ENCODE measurements around the gene PGF.

The PGF gene

DNA sequence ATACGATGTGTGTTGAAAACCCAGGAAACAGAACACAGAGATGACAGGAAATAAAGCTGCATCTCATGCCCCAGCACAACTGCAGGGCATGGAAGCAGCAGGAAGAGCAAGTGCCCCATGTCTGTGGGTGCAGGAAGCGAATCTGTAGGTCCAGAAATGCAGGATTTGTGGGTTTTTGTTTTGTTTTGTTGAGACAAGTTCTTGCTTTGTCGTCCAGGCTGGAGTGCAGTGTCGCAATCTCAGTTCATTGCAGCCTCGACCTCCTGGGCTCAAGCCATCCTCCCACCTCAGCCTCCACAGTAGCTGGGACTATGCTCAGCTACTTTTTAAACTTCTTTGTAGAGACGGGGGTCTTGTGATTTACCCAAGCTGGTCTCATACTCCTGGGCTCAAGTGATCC is 26.2 kb downstream of the PGF start:
- TF ChIP-seq FOXP2 (optimal IDR thresholded peaks at IDR 0.05; ENCODE audit: control extremely low read depth, extremely low read length, insufficient read depth) (no peak), EZH2 (IDR thresholded peaks at IDR 0.05) (no peak), POLR2AphosphoS5 (IDR thresholded peaks at IDR 0.05; ENCODE audit: borderline replicate concordance, low read depth, low read length) (no peak)
- H3K9ac ChIP-seq (ENCODE audit: insufficient read length) = no peak overlapping the region
- no peak for DNase-seq (ENCODE audit: low read depth, low spot score)
- no peaks in the 10 kb centered on the region for H3K36me3 ChIP-seq (ENCODE audit: insufficient read depth, low read length)
- no peak overlapping the region for H3K4me3 ChIP-seq
- H3K27ac ChIP-seq = no peak overlapping the region
- H3K9me3 ChIP-seq (ENCODE audit: low read depth, low read length) = no peaks in the 10 kb centered on the region

DNA sequence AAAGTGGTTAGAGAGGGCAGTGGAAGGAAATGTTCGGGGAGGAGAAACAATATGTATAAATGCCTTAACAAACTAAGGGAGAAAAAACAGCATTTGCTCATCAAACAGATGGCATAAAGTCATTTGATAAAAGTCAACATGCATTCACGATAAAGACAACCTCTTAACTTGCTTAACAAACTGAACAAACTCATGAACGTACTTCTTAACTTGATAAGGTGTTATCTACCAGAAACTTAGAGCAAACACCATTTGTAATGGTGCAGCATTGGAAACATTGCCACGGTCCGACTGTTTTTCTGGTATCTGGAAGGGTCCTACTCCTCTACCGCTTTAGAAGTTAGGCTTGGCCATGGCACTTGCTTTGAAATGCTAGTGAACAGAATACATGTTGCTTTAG is 28.2 kb downstream of the PGF start:
- Histone ChIP-seq H3K9me3 (ENCODE audit: low read depth, low read length) (no peaks in the 10 kb centered on the region), H3K4me3 (no peak overlapping the region), H3K9ac (ENCODE audit: insufficient read length) (no peak overlapping the region), H3K27ac (no peak overlapping the region), H3K36me3 (ENCODE audit: insufficient read depth, low read length) (no peaks in the 10 kb centered on the region)
- TF ChIP-seq POLR2AphosphoS5 (IDR thresholded peaks at IDR 0.05; ENCODE audit: borderline replicate concordance, low read depth, low read length) (no peak), FOXP2 (optimal IDR thresholded peaks at IDR 0.05; ENCODE audit: control extremely low read depth, extremely low read length, insufficient read depth) (no peak), EZH2 (IDR thresholded peaks at IDR 0.05) (no peak)
- no peak for DNase-seq (ENCODE audit: low read depth, low spot score)

DNA sequence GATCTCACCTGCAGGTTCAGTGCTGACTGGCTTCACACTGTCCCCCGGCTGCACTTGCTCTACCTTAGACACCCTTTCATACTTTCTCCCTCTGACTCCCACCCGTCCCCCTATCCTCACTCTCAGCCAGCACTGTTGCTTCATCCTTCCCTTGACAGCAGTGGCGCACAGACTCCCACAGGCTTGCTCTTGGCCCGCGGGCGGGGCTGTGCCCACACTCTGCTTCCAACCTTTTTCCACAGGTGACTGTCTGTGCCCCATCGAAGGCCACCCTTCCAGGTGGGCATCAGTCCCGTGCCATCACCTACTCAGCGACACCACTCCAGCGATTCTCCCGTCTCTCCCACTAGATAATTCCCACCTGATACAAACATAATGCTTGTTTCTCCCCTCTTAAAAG is 31.3 kb downstream of the PGF start:
- H3K9ac ChIP-seq (ENCODE audit: insufficient read length) = no peak overlapping the region
- TF ChIP-seq POLR2AphosphoS5 (IDR thresholded peaks at IDR 0.05; ENCODE audit: borderline replicate concordance, low read depth, low read length) = no peak
- no peak for TF ChIP-seq FOXP2 (optimal IDR thresholded peaks at IDR 0.05; ENCODE audit: control extremely low read depth, extremely low read length, insufficient read depth)
- no peak for TF ChIP-seq EZH2 (IDR thresholded peaks at IDR 0.05)

DNA sequence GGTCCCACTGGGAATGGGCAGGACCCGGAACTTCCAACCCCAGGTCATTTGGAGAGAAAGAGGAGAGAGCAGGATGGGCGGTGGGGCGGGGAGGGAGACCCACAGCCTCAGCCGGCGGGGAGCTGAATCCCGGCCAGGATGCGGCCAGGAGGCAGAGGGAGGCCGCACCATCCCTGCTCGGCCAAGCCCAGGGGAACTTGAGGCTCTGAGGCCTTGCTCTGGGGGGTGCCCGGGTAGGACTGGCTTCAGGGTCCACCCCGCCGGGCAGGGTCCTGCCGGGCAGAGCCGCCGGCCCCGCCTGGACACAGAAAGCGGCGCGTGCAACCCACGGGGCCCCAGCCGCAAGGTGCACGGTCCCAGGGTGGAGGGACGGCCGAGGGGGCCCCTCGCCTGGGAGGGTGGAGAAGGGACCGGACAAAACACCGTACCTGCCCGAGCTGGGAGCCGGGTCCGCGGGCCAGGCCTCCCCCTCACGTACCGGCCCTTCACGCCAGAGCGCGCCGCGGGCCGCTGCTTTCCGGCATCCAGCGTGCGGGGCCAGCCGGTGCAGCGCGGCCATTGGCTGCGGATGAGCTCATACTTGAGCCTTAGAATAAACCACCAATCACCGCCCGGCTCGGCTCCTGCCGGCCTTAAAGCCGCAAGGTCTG is 32.5 kb downstream of the PGF start, which contains the start of gene RPS6KL1:
Gene RPS6KL1 (minus strand): TSS at position 509 of the 650 bp plus-strand sequence. CDS start 1,719 bp downstream, outside the sequence.
- H3K9ac ChIP-seq (ENCODE audit: insufficient read length) = no peak within 1 kb of the TSS
- TF ChIP-seq FOXP2 (optimal IDR thresholded peaks at IDR 0.05; ENCODE audit: control extremely low read depth, extremely low read length, insufficient read depth) = no peak
- TF ChIP-seq EZH2 (IDR thresholded peaks at IDR 0.05) = no peak
- no peak for TF ChIP-seq POLR2AphosphoS5 (IDR thresholded peaks at IDR 0.05; ENCODE audit: borderline replicate concordance, low read depth, low read length)
- no peak within 1 kb of the TSS for H3K27ac ChIP-seq
- H3K4me3 ChIP-seq = no peak within 1 kb of the TSS
- no peak for DNase-seq (ENCODE audit: low read depth, low spot score)
- no peaks in the 10 kb centered on the region for H3K36me3 ChIP-seq (ENCODE audit: insufficient read depth, low read length)
- no peaks in the 10 kb centered on the region for H3K9me3 ChIP-seq (ENCODE audit: low read depth, low read length)

More for the DNA sequence above, 31.3 kb downstream of the PGF start:
- no peak for DNase-seq (ENCODE audit: low read depth, low spot score)
- no peaks in the 10 kb centered on the region for H3K9me3 ChIP-seq (ENCODE audit: low read depth, low read length)
- H3K36me3 ChIP-seq (ENCODE audit: insufficient read depth, low read length) = no peaks in the 10 kb centered on the region
- no peak overlapping the region for H3K27ac ChIP-seq
- H3K4me3 ChIP-seq = no peak overlapping the region

DNA sequence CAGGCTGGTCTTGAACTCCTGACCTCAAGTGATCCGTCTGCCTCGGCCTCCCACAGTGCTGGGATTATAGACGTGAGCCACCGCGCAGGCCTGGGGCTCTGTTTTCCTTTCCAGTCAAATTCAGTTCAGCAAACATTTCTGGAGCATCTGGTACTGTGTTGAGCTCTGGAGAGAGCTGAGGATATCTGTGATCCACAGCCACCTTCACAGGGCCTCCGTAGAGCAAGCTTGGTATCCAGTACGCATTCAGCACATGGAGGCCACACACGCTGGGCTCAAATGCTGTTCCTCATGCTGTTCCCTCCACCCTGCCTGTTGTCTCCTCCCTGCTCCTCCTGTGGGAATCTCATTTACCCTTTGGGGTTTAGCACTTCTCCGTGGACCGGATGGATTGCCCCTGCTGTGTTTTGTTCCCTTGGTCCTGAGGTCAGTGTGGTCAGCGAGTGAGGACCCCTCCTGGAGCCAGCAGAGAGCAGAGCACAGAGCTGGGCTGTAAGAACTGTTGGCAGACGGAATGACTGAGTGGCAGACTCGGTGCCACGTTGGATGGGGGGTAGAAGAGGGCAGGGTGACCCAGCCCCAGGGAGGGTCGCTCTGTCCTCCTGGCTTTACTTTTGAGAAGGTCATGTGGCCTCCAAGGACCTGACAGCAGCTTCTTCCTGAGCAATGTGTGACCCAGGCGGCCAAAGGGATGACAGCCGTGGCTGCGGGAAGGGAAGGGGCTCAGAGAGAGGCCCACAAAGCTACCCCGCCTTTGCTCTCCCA is 33.2 kb downstream of the PGF start:
- Histone ChIP-seq H3K9me3 (ENCODE audit: low read depth, low read length) (no peaks in the 10 kb centered on the region), H3K9ac (ENCODE audit: insufficient read length) (no peak overlapping the region), H3K27ac (no peak overlapping the region), H3K36me3 (ENCODE audit: insufficient read depth, low read length) (no peaks in the 10 kb centered on the region), H3K4me3 (no peak overlapping the region)
- DNase-seq (ENCODE audit: low read depth, low spot score) = no peak
- TF ChIP-seq EZH2 (IDR thresholded peaks at IDR 0.05) = no peak
- no peak for TF ChIP-seq POLR2AphosphoS5 (IDR thresholded peaks at IDR 0.05; ENCODE audit: borderline replicate concordance, low read depth, low read length)
- no peak for TF ChIP-seq FOXP2 (optimal IDR thresholded peaks at IDR 0.05; ENCODE audit: control extremely low read depth, extremely low read length, insufficient read depth)

DNA sequence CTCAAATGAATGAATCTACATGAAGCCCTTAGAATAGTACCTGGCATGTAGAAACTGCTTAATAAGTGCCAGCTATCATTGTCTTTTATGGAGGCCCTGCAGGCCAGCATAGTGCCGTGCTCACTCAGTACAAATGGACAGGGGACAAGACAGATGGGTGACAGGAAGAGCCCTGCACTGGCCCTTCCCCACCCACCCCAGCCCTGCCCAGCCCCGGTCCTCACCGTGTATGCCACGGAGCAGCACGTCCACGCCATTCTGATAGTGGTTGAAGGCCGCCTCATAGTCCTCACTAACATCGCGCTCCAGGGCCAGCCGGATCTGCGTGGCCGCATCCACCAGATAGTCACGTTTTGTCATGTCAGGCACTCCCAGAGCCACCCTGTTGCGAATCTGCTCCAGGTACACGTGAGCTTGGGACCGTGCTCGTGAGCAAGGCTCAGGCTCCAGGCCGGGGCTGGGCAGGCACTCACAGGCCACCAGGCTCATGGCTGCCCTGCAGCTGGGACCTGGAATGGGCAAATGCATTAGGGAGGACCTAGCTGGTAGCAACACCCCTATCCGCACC is 34.3 kb downstream of the PGF start:
- Histone ChIP-seq H3K27ac (no peak overlapping the region), H3K36me3 (ENCODE audit: insufficient read depth, low read length) (no peaks in the 10 kb centered on the region), H3K9ac (ENCODE audit: insufficient read length) (no peak overlapping the region), H3K4me3 (no peak overlapping the region), H3K9me3 (ENCODE audit: low read depth, low read length) (no peaks in the 10 kb centered on the region)
- TF ChIP-seq POLR2AphosphoS5 (IDR thresholded peaks at IDR 0.05; ENCODE audit: borderline replicate concordance, low read depth, low read length) (no peak), FOXP2 (optimal IDR thresholded peaks at IDR 0.05; ENCODE audit: control extremely low read depth, extremely low read length, insufficient read depth) (no peak), EZH2 (IDR thresholded peaks at IDR 0.05) (no peak)
- no peak for DNase-seq (ENCODE audit: low read depth, low spot score)

DNA sequence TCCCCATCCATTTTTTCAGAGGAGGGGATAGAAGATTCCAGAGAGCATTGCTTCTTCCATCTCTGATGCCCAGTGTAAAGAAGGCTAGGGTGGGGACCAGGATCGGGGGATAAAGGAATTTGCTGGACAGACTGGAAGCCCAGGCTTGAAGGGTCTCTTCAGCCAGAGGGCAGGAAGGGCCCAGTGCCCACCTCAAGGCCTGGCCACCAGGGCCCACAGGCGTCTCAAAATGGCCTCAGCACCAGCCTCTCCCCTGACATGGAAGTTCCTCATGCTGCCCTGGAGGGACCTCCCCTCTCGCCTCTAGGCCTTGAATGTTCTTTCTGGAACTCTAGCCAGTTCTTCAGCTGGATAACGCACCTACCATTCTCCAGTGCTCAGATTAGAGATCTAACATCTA is 35.1 kb downstream of the PGF start:
- DNase-seq (ENCODE audit: low read depth, low spot score) = no peak
- no peak overlapping the region for H3K9ac ChIP-seq (ENCODE audit: insufficient read length)
- H3K36me3 ChIP-seq (ENCODE audit: insufficient read depth, low read length) = no peaks in the 10 kb centered on the region
- H3K9me3 ChIP-seq (ENCODE audit: low read depth, low read length) = no peaks in the 10 kb centered on the region
- H3K4me3 ChIP-seq = no peak overlapping the region
- TF ChIP-seq FOXP2 (optimal IDR thresholded peaks at IDR 0.05; ENCODE audit: control extremely low read depth, extremely low read length, insufficient read depth) (no peak), POLR2AphosphoS5 (IDR thresholded peaks at IDR 0.05; ENCODE audit: borderline replicate concordance, low read depth, low read length) (no peak), EZH2 (IDR thresholded peaks at IDR 0.05) (no peak)
- no peak overlapping the region for H3K27ac ChIP-seq

DNA sequence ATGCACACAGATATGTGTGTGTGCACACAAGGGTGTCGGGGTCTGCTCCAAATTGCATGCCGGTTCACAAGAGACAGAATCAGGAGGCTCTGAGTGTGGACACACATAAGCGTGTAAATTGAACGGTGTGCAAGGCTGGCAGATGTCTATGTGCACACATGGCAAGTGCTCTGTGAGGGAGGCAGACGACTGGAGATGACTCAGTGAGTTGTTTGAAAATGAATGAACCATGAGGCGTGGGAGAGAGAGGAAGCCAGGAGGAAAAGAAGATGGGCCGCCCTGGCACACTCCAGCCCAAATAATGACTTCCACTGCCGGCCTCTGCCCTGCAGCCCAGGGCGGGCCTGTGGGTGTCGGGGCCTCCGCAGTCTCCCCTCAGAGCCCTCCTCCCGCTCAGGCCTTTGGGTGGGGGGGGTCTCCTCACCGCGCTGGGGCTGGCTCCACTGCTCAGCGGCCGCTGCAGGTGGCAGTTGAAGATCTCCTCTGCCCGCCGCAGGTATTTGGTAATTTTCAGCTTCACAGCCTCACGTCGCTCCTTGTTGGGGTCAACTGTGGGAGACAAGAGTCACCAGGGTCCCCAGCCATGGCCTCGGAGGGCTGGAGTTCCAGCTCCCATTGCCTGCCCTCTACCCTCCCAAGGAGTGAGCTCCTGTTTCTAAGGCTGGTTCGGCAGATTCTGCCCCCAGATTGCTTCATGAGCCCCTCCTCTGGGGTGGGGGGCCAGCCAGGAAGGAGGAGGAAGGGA is 35.8 kb downstream of the PGF start:
- Histone ChIP-seq H3K9ac (ENCODE audit: insufficient read length) (no peak overlapping the region), H3K27ac (no peak overlapping the region), H3K36me3 (ENCODE audit: insufficient read depth, low read length) (no peaks in the 10 kb centered on the region), H3K4me3 (no peak overlapping the region), H3K9me3 (ENCODE audit: low read depth, low read length) (no peaks in the 10 kb centered on the region)
- DNase-seq (ENCODE audit: low read depth, low spot score) = no peak
- no peak for TF ChIP-seq EZH2 (IDR thresholded peaks at IDR 0.05)
- no peak for TF ChIP-seq FOXP2 (optimal IDR thresholded peaks at IDR 0.05; ENCODE audit: control extremely low read depth, extremely low read length, insufficient read depth)
- no peak for TF ChIP-seq POLR2AphosphoS5 (IDR thresholded peaks at IDR 0.05; ENCODE audit: borderline replicate concordance, low read depth, low read length)

All from SK-N-MC (cell line).